IPS-NIHi11 (cell line): Measurements from ENCODE around the gene RC3H2.
A peak's percentile ranks its signal among the peaks of the same experiment; 100 is the strongest.
"Not testable (repeated sequence)": the region's sequence is repeated elsewhere in the genome, so short reads cannot be mapped to it uniquely, and the experiment has no call there.

Experiments
- DNase-seq: peaks from one replicate; pipeline ENCODE4 v3.0.0; 2012; ENCODE audit warnings: mixed read lengths, low spot score

RC3H2 gene

GRCh38 chr9:122841501-122841900 is 63.7 kb downstream of the RC3H2 start:
- DNase-seq, result no peak

GRCh38 chr9:122838441-122838840 is 66.7 kb downstream of the RC3H2 start:
- peak; percentile 13 for DNase-seq

GRCh38 chr9:122837266-122837850 is 67.8 kb downstream of the RC3H2 start:
- DNase-seq, result no peak

- DNase-seq, result peak; percentile 58
Observed at GRCh38 chr9:122835313-122835731, 69.8 kb downstream of the RC3H2 start.

GRCh38 chr9:122832194-122832593 is 73.0 kb downstream of the RC3H2 start:
- DNase-seq, result no peak

- not testable (repeated sequence) for DNase-seq
Observed at GRCh38 chr9:122828965-122829284, 76.2 kb downstream of the RC3H2 start.

GRCh38 chr9:122827761-122828093 is 77.4 kb downstream of the RC3H2 start:
- peak; percentile 19 for DNase-seq

GRCh38 chr9:122822938-122823337 is 82.2 kb downstream of the RC3H2 start:
- no peak for DNase-seq

GRCh38 chr9:122822056-122822455 is 83.1 kb downstream of the RC3H2 start:
- DNase-seq, result no peak

- DNase-seq, result no peak
Observed at GRCh38 chr9:122821278-122821943, 83.7 kb downstream of the RC3H2 start.

GRCh38 chr9:122820490-122820845 is 84.7 kb downstream of the RC3H2 start:
- no peak for DNase-seq

GRCh38 chr9:122819791-122820489 is 85.2 kb downstream of the RC3H2 start:
- DNase-seq, result no peak

GRCh38 chr9:122819326-122819725 is 85.8 kb downstream of the RC3H2 start:
- no peak for DNase-seq

- DNase-seq, result no peak
Observed at GRCh38 chr9:122816163-122816867, 88.8 kb downstream of the RC3H2 start.

GRCh38 chr9:122815544-122815943 is 89.6 kb downstream of the RC3H2 start:
- DNase-seq, result no peak

- DNase-seq, result no peak
Observed at GRCh38 chr9:122814545-122814944, 90.6 kb downstream of the RC3H2 start.

GRCh38 chr9:122812736-122813135 is 92.4 kb downstream of the RC3H2 start:
- DNase-seq, result no peak

GRCh38 chr9:122810306-122810946 is 94.7 kb downstream of the RC3H2 start:
- DNase-seq, result peak; percentile 84

- not testable (repeated sequence) for DNase-seq
Observed at GRCh38 chr9:122809261-122809660, 95.9 kb downstream of the RC3H2 start.

- DNase-seq, result no peak
Observed at GRCh38 chr9:122808141-122808540, 97.0 kb downstream of the RC3H2 start.

GRCh38 chr9:122807271-122807900 is 97.8 kb downstream of the RC3H2 start:
- no peak for DNase-seq

GRCh38 chr9:122806661-122807060 is 98.5 kb downstream of the RC3H2 start:
- DNase-seq, result no peak
